HG03565 (cell line): ENCODE measurements around the gene CEP85L.
"Not testable (repeated sequence)": the region's sequence is repeated elsewhere in the genome, so short reads cannot be mapped to it uniquely, and the experiment has no call there.

Experiments used
- ATAC-seq: cut with Tn5 transposase; IDR thresholded peaks from one replicate; pipeline ENCODE4 v1.9.1; 2021; ENCODE audit warnings: mild to moderate bottlenecking, moderate library complexity; ENCODE audit not compliant: unreplicated experiment

The CEP85L gene

DNA sequence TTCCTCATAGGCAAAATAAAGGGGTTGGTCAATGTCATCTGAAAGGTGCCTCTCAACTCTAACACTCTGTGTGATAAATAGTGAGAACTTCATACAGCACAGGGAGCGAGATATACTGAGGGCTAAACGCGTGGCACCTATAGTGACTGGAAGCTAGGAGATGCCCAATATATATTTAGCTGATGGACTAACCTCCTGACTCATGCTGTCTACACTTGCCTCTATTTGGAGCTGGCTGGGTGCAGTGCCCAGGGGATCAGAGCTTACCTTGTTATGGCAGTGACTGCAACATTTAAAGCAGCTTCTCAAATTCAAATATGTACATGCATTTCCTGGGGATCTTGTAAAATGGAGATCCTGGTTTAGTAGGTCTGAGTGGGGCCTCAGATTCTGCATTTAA, 214.9 kb downstream of the CEP85L start:
- ATAC-seq: no peak

DNA sequence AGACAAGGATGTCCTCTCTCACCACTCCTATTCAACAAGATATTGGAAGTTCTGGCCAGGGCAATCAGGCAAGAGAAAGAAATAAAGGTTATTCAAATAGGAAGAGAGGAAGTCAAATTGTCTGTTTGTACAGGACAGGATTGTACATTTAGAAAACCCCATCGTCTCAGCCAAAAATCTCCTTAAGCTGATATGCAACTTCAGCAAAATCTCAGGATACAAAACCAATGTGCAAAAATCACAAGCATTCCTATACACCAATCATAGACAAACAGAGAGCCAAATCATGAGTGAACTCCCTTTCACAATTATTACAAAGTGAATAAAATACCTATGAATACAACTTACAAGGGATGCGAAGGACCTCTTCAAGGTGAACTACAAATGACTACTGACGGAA, 217.2 kb downstream of the CEP85L start:
- ATAC-seq: not testable (repeated sequence)

- not testable (repeated sequence) for ATAC-seq
Observed at GRCh38 chr6:118421312-118421711, 230.1 kb downstream of the CEP85L start.

DNA sequence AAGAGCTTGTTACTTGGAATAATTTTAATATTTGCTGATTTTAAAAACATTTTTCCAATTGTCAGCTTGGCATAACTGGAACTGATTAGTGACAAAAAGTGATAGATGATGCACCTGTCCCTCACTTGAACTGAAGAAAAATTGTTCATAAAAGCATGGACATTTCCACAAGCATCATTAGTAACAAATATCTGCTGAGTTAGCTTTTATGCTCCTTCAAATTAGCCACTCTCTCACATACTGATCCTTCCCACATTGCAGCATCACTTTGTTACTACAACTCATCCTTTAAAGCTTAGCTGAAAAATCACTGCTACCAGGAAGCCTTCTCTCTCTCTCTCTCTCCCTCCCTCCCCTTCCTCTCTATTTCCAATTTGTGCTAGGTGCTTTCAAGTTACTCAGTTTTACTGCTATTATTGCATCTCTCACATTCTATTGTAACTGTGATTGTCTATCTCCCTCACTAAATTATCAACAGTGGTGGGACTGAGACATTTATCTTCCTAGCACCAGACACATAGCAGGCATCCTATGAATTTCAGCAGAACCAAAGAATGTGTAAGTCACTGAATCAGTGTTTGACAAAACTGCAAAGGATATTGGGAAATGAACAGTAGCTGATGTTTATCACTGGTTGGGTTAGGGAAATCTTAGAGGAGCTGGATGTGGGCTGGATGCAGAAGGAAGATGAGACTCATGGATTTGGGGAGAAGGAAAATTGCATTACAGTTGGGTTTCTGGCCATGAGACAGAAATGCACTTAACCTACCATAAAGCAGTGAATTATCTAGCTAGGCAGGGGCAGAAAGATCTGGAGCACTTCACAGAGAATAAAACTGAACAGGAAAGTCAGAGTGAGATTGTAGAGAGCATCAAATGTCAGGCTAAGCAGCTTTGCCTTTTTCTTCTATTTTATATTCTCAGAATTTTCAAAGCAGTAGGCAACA, 231.7 kb downstream of the CEP85L start:
- ATAC-seq: no peak
